ENCODE data around the gene TPM1. TPM values are rescaled to one million over a fixed set of nuclear protein-coding genes. Genes with fewer than 3 reads are reported as not detected.
A peak's percentile ranks its signal among the peaks of the same experiment; 100 is the strongest.
"Not testable (repeated sequence)": the region's sequence is repeated elsewhere in the genome, so short reads cannot be mapped to it uniquely, and the experiment has no call there.

TPM1 gene
- total RNA-seq, 4 donors from 2014 or later, result 116 to 307 (median 226) TPM

DNA sequence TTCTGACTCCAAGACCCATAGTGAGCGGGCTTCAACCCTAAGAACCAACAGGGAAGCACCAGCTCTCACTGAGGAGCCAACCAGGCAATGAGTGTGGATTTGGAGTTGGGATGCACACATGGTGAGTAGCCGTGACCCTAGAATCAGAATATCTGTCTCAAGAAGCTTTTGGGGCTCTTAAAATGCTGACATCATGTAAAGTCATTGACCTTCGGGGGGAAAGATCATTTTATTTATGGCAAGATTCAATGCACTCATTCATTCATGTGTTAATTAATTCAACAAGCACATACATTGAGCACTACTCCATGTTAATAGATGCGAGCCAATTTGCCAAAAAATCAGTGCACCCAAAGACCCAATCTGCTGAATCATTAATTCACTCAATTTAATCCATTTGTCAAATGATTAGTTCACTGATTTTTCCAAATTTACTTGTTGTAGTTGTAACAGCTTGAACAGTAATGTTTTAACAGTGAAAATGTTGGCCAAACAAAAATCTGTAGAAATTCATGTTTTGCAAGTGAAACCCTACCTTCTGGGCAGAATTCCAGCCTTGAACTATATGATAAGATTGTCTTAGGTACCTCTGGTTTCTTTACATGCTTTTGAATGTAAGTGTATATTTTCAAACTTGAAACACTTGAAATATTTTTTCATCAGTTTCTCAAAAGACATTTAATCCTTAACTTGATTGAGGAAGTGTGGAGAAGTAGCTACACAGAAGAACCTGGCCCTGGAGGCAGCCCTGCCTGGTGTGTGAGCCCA, 49.3 kb downstream of the TPM1 start:
- H3K4me3 ChIP-seq (replicated peaks in 1 of 3), result no peak overlapping the region
- WGBS, 2 donors, result 68 to 72% methylated on average over 4 of the region's 4 CpGs
- no peak for DNase-seq
- TF ChIP-seq, protein P1, sequence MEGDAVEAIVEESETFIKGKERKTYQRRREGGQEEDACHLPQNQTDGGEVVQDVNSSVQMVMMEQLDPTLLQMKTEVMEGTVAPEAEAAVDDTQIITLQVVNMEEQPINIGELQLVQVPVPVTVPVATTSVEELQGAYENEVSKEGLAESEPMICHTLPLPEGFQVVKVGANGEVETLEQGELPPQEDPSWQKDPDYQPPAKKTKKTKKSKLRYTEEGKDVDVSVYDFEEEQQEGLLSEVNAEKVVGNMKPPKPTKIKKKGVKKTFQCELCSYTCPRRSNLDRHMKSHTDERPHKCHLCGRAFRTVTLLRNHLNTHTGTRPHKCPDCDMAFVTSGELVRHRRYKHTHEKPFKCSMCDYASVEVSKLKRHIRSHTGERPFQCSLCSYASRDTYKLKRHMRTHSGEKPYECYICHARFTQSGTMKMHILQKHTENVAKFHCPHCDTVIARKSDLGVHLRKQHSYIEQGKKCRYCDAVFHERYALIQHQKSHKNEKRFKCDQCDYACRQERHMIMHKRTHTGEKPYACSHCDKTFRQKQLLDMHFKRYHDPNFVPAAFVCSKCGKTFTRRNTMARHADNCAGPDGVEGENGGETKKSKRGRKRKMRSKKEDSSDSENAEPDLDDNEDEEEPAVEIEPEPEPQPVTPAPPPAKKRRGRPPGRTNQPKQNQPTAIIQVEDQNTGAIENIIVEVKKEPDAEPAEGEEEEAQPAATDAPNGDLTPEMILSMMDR (IDR thresholded peaks at IDR 0.05), result no peak
- no peak for TF ChIP-seq POLR2A (IDR thresholded peaks at IDR 0.05)
- no peaks in the 10 kb centered on the region for H3K36me3 ChIP-seq
- no peak overlapping the region for H3K27ac ChIP-seq
- peaks cover 28 to 31% of the 10 kb centered on the region in 2 donors for H3K4me1 ChIP-seq
- H3K27me3 ChIP-seq, result no peaks in the 10 kb centered on the region
- intact Hi-C loops (cut with DNase I), result loop anchor here (2.0 to 5.0 kb wide), 3 partner anchors 43 to 310 kb away; no protein-coding TSS in a partner anchor
- no peaks in the 10 kb centered on the region for H3K9me3 ChIP-seq

DNA sequence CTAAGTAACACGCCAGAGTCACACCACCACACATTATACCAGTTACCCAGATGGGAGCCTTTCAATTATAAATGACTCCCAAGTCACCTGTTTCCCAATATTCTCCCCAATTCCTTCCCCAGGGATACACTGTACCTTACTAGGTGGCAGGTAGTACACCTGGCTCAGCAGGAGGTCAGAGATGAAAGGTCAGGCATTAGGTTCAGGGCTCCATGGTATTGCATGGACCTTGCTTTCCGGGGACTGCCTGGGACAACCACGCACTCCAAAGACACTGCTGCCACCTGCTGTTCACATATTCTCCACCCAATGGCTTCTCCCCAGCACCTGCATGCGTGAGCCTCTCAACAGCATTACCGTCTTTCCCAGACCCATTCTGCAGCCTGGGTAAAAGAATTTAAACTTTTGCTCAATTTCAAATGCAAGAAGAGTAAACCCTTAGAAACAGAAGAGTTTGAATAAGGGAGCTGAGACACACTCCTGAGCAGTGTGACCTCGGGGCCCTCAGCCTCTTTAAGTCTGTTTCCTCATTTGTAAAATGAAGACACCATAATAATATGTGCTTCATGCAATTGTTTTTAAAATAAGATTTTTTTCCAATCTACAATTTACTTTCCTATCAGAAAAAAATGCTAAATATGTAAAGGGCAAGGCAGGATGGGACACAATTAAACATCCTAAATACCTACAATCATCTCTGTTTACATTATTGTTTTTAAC, 51.1 kb downstream of the TPM1 start:
- no peak overlapping the region for H3K27ac ChIP-seq
- WGBS, 2 donors, result 25 to 31% methylated on average over 6 of the region's 6 CpGs

DNA sequence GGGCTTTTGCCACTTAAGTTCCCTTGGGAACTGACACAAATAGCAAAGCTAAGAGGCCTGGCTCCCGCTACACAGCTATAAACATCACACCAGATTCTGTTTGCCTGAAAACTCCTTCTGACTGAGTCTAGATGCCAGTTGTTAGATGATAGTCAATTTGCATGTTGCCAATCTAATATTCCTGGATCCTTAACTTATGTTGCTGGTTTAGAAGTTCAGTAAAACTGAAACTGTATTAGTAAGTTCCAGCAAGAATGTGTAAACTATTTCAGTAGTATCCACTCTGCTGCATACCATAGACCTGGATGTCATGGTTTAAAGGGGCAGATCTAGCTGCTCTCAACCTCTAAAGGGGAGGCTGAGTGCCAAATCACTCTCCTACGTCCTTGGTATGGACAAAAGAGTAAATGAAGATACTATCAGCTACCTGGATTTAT, 52.0 kb downstream of the TPM1 start:
- no peaks in the 10 kb centered on the region for H3K27me3 ChIP-seq
- no peaks in the 10 kb centered on the region for H3K36me3 ChIP-seq
- H3K4me3 ChIP-seq (replicated peaks in 1 of 3), result no peak overlapping the region
- peak; percentile 19 to 27 for DNase-seq
- peaks cover 14% of the 10 kb centered on the region in 2 donors for H3K4me1 ChIP-seq
- no peaks in the 10 kb centered on the region for H3K9me3 ChIP-seq
- intact Hi-C loops (cut with DNase I), result loop anchor here (5.0 kb wide), 2 partner anchors 252 to 312 kb away; no protein-coding TSS in a partner anchor
- no peak for TF ChIP-seq POLR2A (IDR thresholded peaks at IDR 0.05)
- TF ChIP-seq, protein P1 (IDR thresholded peaks at IDR 0.05), result no peak
- H3K27ac ChIP-seq, result no peak overlapping the region
- WGBS, 2 donors, result 33 to 38% methylated on average over 2 of the region's 2 CpGs

More for the DNA sequence above, 51.1 kb downstream of the TPM1 start:
- intact Hi-C loops (cut with DNase I), result loop anchor here (2.0 to 5.0 kb wide), 3 partner anchors 45 to 311 kb away; no protein-coding TSS in a partner anchor
- H3K4me1 ChIP-seq, result peaks cover 21 to 22% of the 10 kb centered on the region in 2 donors
- no peaks in the 10 kb centered on the region for H3K27me3 ChIP-seq
- peak; percentile 86 to 87 for DNase-seq
- no peak overlapping the region for H3K4me3 ChIP-seq (replicated peaks in 1 of 3)
- TF ChIP-seq, protein P1 (IDR thresholded peaks at IDR 0.05), result peak; percentile 51 to 94 (median 86)
- no peak for TF ChIP-seq POLR2A (IDR thresholded peaks at IDR 0.05)
- H3K36me3 ChIP-seq, result no peaks in the 10 kb centered on the region
- no peaks in the 10 kb centered on the region for H3K9me3 ChIP-seq

DNA sequence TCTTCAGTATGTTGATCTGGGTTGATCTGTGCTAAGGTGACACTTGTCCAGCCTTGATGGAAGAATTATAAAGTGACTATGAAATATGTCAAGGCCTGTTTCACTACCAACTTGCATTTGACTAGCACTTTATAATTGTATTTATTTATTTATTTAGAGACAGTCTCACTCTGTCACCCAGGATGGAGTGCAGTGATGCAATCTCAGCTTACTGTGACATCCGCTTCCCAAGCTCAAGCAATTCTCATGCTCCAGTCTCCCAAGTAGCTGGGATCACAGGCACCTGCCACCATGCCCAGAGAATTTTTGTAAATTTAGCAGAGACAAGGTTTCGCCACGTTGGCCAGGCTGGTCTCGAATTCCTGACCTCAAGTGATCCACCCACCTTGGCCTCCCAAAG, 53.6 kb downstream of the TPM1 start:
- H3K4me3 ChIP-seq (replicated peaks in 1 of 3), result no peak overlapping the region
- TF ChIP-seq, protein P1 (IDR thresholded peaks at IDR 0.05), result no peak
- TF ChIP-seq POLR2A (IDR thresholded peaks at IDR 0.05), result no peak

DNA sequence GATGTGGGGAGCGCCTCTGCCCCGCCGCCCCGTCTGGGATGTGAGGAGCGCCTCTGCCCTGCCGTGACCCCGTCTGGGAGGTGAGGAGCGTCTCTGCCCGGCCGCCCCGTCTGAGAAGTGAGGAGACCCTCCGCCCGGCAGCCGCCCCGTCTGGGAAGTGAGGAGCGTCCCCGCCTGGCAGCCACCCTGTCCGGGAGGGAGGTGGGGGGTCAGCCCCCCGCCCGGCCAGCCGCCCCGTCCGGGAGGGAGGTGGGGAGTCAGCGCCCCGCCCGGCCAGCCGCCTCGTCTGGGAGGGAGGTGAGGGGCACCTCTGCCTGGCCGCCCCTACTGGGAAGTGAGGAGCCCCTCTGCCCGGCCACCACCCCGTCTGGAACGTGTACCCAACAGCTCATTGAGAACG, 56.4 kb downstream of the TPM1 start:
- DNase-seq; H3K9me3 ChIP-seq; H3K4me1 ChIP-seq; H3K27me3 ChIP-seq; H3K27ac ChIP-seq; intact Hi-C loops (cut with DNase I); H3K36me3 ChIP-seq; H3K4me3 ChIP-seq (replicated peaks in 1 of 3): not testable (repeated sequence)
- WGBS, 2 donors, result 86 to 94% methylated on average over 5 to 8 of the region's 33 CpGs

More for the DNA sequence above, 53.6 kb downstream of the TPM1 start:
- Histone ChIP-seq H3K27ac (no peak overlapping the region), H3K27me3 (no peaks in the 10 kb centered on the region), H3K36me3 (no peaks in the 10 kb centered on the region), H3K9me3 (no peaks in the 10 kb centered on the region), H3K4me1 (no peaks in the 10 kb centered on the region)
- WGBS, 2 donors, result 97 to 98% methylated on average over 4 of the region's 4 CpGs
- no peak for DNase-seq
- intact Hi-C loops (cut with DNase I), result no loop called here

DNA sequence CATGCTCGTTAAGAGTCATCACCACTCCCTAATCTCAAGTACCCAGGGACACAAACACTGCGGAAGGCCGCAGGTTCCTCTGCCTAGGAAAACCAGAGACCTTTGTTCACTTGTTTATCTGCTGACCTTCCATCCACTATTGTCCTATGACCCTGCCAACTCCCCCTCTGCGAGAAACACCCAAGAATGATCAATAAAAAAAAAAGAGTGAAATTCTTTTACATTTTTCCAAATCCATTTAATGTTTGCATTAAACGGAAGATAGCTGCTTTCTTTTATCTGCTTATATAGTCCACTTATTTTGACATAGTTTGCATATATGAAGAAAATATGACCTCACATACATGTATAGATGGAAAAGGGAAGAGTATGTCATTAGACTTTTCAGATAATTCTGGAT, 57.0 kb downstream of the TPM1 start:
- WGBS, 2 donors, result 68 to 91% methylated on average over 4 to 5 of the region's 5 CpGs
- not testable (repeated sequence) for H3K9me3 ChIP-seq; H3K4me3 ChIP-seq (replicated peaks in 1 of 3)

More for the DNA sequence above, 57.0 kb downstream of the TPM1 start:
- DNase-seq; intact Hi-C loops (cut with DNase I); H3K36me3 ChIP-seq; H3K4me1 ChIP-seq; H3K27me3 ChIP-seq; H3K27ac ChIP-seq: not testable (repeated sequence)
